Activated CD4-positive, alpha-beta T cell treated with anti-CD3 and anti-CD28 coated beads, Interleukin-2, amount 10 ng/mL, durations not matched to agents 24 days and 14 days (primary cell): ENCODE results near the gene ABCA7. TPM values are rescaled to one million over a fixed set of nuclear protein-coding genes. Genes with fewer than 3 reads are reported as not detected.

Experiments used
- DNase-seq: peaks from one replicate; pipeline ENCODE4 v3.0.0; 2022
- H3K27ac Mint-ChIP-seq: one replicate; pipeline ENCODE4 v1.8.0; 2022; ENCODE audit warnings: mild to moderate bottlenecking, mixed read lengths
- H3K27me3 Mint-ChIP-seq: one replicate; pipeline ENCODE4 v1.8.0; 2022; ENCODE audit warnings: mixed read lengths
- H3K36me3 Mint-ChIP-seq: one replicate; pipeline ENCODE4 v1.8.0; 2022; ENCODE audit warnings: low read depth, mild to moderate bottlenecking, mixed read lengths
- H3K4me1 Mint-ChIP-seq: one replicate; pipeline ENCODE4 v1.8.0; 2021; ENCODE audit warnings: mixed read lengths
- H3K4me3 Mint-ChIP-seq: one replicate; pipeline ENCODE4 v1.8.0; 2022; ENCODE audit warnings: mild to moderate bottlenecking, moderate library complexity, mixed read lengths
- H3K9me3 Mint-ChIP-seq: one replicate; pipeline ENCODE4 v1.8.0; 2021; ENCODE audit warnings: mixed read lengths
- intact Hi-C: fragments of 100-400 bp; cut with micrococcal nuclease; formaldehyde crosslinking; loops from one replicate; pipeline ENCODE4 v1.15.1; 2023
- total RNA-seq: library from RNA; stranded (reverse); gene quantifications from 2 replicates; pipeline ENCODE4 v1.2.3, GENCODE V29; 2022

Gene ABCA7
- total RNA-seq, 1 donor from 2014 or later, result 15.8 TPM

DNA sequence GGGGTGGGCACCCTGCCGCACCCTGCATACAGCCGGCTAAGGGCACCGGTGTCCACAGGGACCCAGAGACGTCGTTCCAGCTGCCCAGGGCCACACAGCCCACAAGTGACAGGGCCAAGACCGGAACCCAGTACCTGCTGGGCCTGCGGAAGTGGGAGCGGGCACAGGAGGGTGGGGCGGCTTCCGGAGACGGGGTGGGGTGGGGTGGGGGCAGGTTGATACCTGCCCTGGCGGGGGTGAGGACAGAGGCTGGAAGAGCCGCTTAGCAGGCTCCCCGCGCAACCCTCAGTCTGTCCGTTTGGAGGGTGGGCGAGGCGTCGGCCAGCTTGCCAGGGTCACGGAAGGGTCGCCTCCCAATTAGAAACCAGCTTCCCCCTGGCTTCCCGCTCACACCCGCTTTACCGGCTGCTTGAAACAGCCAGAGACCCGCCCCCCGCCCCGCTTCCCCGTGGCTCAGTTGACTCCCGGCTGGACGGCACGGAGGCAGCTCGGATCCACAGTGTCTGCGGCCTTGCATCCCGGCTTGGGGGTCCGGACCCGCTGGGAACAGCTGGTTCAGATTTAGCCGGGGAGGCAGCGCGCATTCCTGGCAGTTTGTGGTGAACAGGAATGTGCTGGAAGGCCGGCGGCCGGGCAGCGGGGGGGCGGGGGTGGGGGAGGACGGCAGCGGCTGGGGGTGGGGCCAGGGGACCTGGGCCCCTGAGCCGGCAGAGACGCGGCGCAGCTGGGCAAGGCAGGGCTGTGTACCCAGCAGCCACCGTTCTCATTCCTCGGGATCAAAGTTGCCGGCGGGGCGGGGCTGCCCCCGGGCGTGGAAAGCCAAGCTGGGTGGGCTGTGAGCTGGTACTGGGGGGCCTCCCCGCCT lies 11.6 kb upstream of the ABCA7 start:
- Mint-ChIP-seq H3K9me3 (no peaks in the 10 kb centered on the region), H3K36me3 (peaks cover 31% of the 10 kb centered on the region), H3K4me1 (peaks cover 26% of the 10 kb centered on the region), H3K27me3 (no peaks in the 10 kb centered on the region), H3K4me3 (peak overlapping the region; percentile 94), H3K27ac (peak overlapping the region; percentile 70)
- DNase-seq, result peak; percentile 88
- intact Hi-C loops, result loop anchor here (5.0 kb wide), 1 partner anchor 164 kb away; no protein-coding TSS in a partner anchor

DNA sequence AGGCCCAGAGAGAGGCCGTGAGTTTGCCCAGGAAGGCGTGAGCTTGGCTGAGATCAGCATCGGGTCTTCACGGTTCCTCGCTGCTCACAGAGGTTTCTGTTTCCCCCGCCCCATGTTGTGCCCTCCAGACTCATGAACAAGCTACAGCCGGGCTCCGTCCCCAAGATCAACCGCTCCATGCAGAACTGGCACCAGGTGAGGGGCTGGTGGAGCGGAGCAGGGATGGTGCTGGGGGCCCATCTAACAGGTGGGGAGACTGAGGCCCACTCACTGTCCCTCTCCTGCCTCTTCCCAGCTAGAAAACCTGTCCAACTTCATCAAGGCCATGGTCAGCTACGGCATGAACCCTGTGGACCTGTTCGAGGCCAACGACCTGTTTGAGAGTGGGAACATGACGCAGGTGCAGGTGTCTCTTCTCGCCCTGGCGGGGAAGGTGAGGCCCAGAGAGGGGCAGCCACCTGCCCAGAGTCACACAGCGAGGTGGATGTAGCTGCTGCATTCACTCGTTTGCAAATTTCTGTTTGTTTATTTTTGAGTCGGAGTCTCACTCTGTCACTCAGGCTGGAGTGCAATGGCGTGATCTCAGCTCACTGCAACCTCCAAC lies 7.5 kb upstream of the ABCA7 start:
- no peak for DNase-seq
- H3K27ac Mint-ChIP-seq, result peak overlapping the region; percentile 15
- intact Hi-C loops, result no loop called here
- peaks cover 51% of the 10 kb centered on the region for H3K36me3 Mint-ChIP-seq
- no peaks in the 10 kb centered on the region for H3K27me3 Mint-ChIP-seq
- peaks cover 30% of the 10 kb centered on the region for H3K4me1 Mint-ChIP-seq
- no peak overlapping the region for H3K4me3 Mint-ChIP-seq
- no peaks in the 10 kb centered on the region for H3K9me3 Mint-ChIP-seq

DNA sequence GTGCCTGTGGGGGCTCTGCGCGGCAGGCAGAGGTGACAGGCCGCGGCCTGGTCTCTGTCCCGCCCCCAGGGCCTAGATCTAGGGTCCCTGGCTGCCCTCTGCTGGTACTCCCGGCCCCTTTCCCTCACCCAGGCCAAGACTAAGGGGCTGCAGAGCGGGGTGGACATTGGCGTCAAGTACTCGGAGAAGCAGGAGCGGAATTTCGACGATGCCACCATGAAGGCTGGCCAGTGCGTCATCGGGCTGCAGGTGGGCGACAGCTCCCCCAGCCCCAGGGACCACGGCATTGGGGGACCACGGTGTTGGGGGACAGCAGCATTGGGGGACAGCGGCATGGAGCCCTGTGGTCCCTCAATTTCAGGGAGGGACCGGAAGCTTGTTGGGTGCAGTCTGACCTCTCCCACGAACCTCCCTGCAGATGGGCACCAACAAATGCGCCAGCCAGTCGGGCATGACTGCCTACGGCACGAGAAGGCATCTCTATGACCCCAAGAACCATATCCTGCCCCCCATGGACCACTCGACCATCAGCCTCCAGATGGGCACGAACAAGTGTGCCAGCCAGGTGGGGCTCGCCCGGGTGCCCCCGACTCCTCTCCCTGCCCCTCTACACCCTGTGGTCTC lies 3.8 kb upstream of the ABCA7 start:
- peaks cover 47% of the 10 kb centered on the region for H3K36me3 Mint-ChIP-seq
- DNase-seq, result no peak
- H3K27me3 Mint-ChIP-seq, result no peaks in the 10 kb centered on the region
- peaks cover 52% of the 10 kb centered on the region for H3K4me1 Mint-ChIP-seq
- intact Hi-C loops, result no loop called here
- H3K27ac Mint-ChIP-seq, result no peak overlapping the region
- no peak overlapping the region for H3K4me3 Mint-ChIP-seq
- no peaks in the 10 kb centered on the region for H3K9me3 Mint-ChIP-seq

DNA sequence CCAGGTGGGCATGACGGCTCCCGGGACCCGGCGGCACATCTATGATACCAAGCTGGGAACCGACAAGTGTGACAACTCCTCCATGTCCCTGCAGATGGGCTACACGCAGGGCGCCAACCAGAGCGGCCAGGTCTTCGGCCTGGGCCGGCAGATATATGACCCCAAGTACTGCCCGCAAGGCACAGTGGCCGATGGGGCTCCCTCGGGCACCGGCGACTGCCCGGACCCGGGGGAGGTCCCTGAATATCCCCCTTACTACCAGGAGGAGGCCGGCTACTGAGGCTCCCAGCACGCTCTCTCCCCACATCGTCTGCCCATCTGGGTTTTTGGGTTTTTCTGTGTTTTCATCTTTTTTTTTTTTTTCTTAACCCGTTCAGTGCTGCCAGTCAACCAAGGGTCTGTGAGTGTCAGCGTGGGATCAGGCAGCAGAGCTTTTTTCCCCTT lies 2.3 kb upstream of the ABCA7 start:
- no peak for DNase-seq
- no peaks in the 10 kb centered on the region for H3K9me3 Mint-ChIP-seq
- intact Hi-C loops, result no loop called here
- H3K4me3 Mint-ChIP-seq, result peak overlapping the region; percentile 98
- peaks cover 38% of the 10 kb centered on the region for H3K36me3 Mint-ChIP-seq
- no peaks in the 10 kb centered on the region for H3K27me3 Mint-ChIP-seq
- H3K4me1 Mint-ChIP-seq, result peaks cover 50% of the 10 kb centered on the region
- H3K27ac Mint-ChIP-seq, result peak overlapping the region; percentile 83

DNA sequence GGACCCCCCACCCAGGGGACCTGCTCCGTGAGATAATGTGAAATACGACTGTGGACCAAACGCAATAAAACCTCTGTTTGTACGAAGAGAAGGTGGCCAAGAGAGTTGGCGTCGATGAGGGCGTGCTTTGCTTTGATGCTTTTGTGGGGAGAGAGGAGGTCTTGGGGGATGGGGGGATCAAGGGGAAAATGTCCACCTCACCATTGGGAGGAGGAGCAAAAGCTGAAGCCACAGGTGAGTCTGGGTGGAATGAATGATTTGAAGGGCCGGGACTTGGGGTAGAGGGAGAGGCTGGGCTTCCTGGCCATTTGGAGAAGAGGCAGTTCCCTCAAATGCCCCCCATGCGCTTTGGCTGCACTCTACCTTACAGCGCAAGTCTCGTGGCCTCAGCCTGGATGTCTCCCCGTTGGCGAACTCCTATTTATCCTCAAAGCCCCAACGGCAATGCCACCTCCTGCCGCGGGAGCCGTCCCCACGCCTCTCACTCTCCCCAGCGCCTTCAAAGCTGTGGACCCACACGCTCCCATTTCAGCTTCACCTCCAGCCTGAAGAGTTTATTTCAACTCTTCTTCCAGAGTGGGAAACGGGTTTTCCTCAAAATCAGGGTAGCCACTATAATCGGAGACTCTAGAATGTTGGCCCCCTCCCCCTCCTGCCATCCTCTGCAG lies 795 bp upstream of the ABCA7 start:
- Mint-ChIP-seq H3K27ac (peak overlapping the region; percentile 86), H3K36me3 (peaks cover 29% of the 10 kb centered on the region), H3K9me3 (no peaks in the 10 kb centered on the region), H3K27me3 (no peaks in the 10 kb centered on the region), H3K4me1 (peaks cover 44% of the 10 kb centered on the region), H3K4me3 (peak overlapping the region; percentile 98)
- DNase-seq, result peak; percentile 71
- intact Hi-C loops, result no loop called here

DNA sequence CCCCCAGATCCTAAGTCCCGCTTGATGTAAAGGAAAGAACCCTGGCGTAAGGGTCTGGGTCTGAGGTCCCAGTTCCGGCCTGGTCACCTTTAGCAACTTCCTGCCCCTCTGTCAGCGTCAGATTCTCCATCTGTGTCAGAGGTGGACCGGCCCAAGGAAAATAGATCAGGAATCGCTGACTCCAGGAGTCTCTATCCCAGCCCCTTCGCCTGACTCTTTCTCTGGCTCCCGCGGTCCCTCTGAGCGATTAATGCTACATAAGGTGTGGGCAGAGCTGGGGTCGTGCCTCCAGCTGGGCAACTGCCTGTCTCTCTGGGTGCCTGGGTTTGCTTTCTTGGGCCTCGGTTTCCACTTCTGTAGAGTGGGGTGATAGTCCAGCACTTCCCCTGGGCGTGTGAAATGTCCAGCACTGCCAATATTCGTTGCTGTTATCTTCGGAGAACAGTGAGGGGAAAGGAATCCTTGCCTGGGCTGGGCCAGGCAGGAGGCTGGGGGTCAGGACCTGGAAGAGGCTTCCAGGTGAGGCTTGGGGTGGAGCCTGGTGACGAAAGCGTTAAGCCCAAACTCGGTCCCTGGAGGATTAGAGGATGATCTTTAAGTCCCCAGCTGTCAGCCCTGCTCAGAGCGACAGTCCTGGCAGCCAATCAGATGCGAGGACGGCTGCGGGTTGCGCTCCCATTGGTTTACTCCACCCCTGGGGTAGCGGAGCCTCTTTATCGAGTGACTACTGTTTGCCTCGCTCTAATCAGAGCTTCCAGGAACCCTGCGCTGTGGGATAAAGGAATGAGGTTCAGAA lies 767 bp downstream of the ABCA7 start:
- Mint-ChIP-seq H3K36me3 (peaks cover 26% of the 10 kb centered on the region), H3K27ac (peak overlapping the region; percentile 86), H3K27me3 (no peaks in the 10 kb centered on the region), H3K4me1 (peaks cover 41% of the 10 kb centered on the region), H3K9me3 (no peaks in the 10 kb centered on the region), H3K4me3 (peak overlapping the region; percentile 98)
- peak; percentile 97 for DNase-seq
- intact Hi-C loops, result loop anchor here (2.0 kb wide), 3 partner anchors 20 to 36 kb away; partner anchors contain the start of genes ARHGAP45, RNU6-2 and TMEM259

DNA sequence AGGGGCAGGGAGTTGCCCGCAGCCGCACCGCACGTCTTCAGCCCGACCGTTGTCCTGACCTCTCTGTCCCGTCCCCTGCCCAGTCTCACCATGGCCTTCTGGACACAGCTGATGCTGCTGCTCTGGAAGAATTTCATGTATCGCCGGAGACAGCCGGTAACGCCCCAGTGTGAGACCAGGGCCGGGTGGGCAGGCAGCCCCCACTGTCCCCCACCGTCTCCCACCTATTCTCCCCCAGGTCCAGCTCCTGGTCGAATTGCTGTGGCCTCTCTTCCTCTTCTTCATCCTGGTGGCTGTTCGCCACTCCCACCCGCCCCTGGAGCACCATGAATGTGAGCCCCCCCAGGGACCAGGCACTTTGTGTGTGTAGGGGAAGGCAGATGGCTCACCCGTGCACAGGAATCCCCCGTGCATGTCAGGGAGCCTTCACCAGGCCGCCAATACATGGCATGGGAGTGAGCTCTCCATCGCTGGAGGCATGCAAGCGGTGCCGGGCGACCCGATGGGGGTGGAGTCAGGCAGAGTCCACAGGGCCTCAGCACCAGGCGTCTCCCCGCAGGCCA lies 1.4 kb downstream of the ABCA7 start:
- no peak for DNase-seq
- no peaks in the 10 kb centered on the region for H3K9me3 Mint-ChIP-seq
- no peaks in the 10 kb centered on the region for H3K27me3 Mint-ChIP-seq
- H3K4me3 Mint-ChIP-seq, result peak overlapping the region; percentile 98
- H3K4me1 Mint-ChIP-seq, result peaks cover 38% of the 10 kb centered on the region
- peaks cover 20% of the 10 kb centered on the region for H3K36me3 Mint-ChIP-seq
- H3K27ac Mint-ChIP-seq, result no peak overlapping the region
- intact Hi-C loops, result loop anchor here (2.0 kb wide), 3 partner anchors 21 to 35 kb away; partner anchors contain the start of genes ARHGAP45, RNU6-2 and TMEM259

DNA sequence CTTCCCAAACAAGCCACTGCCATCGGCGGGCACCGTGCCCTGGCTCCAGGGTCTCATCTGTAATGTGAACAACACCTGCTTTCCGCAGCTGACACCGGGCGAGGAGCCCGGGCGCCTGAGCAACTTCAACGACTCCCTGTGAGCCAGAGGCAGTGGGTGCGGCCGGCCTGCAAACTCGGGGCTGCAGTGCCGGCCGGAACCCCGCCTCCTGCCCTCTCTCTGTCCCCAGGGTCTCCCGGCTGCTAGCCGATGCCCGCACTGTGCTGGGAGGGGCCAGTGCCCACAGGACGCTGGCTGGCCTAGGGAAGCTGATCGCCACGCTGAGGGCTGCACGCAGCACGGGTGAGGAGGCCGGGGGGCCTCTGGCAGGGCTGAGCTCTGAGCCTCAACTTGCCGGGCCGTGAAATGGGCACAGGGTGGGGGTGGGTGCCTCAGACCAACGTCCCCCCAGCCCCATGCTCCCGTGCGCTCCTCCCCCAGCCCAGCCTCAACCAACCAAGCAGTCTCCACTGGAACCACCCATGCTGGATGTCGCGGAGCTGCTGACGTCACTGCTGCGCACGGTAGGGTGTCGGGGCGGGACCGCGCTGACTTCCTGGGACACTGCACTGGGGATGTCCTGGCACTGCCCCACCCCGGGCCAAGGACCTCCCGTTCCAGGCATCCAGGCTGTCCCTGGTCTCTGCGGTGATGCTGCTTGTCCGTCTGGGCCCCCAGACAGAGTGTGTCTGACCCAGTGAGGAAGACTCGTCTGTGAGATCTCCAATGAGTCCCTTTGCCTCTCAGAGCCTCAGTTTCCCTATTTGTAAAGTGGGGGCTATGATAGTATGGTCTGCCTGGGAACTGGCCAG lies 2.2 kb downstream of the ABCA7 start:
- no peaks in the 10 kb centered on the region for H3K27me3 Mint-ChIP-seq
- intact Hi-C loops, result loop anchor here (2.0 kb wide), 3 partner anchors 21 to 35 kb away; partner anchors contain the start of genes ARHGAP45, RNU6-2 and TMEM259
- no peak overlapping the region for H3K27ac Mint-ChIP-seq
- H3K9me3 Mint-ChIP-seq, result no peaks in the 10 kb centered on the region
- H3K36me3 Mint-ChIP-seq, result peaks cover 14% of the 10 kb centered on the region
- peaks cover 36% of the 10 kb centered on the region for H3K4me1 Mint-ChIP-seq
- no peak for DNase-seq
- H3K4me3 Mint-ChIP-seq, result peak overlapping the region; percentile 20

DNA sequence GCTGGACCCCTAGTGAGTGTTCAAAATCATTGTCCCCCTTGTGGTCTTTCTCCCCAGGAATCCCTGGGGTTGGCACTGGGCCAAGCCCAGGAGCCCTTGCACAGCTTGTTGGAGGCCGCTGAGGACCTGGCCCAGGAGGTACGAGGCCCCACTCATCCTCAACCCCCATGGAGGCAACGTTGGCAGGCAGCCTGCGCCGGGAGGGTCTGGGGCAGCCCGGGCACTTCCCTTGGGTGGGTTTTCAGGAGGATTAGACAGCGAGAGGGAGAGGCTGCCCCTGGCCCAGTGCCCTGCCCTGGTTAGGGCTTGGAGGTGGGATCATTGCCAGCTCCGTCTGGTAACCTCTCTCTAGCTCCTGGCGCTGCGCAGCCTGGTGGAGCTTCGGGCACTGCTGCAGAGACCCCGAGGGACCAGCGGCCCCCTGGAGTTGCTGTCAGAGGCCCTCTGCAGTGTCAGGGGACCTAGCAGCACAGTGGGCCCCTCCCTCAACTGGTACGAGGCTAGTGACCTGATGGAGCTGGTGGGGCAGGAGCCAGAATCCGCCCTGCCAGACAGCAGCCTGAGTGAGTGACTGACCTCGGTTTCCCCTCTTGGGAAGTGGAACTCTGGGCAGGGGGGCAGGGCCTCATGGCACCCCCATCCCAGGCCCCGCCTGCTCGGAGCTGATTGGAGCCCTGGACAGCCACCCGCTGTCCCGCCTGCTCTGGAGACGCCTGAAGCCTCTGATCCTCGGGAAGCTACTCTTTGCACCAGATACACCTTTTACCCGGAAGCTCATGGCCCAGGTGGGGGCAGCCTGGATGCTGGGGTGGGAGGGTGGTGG lies 3.0 kb downstream of the ABCA7 start:
- Mint-ChIP-seq H3K9me3 (no peaks in the 10 kb centered on the region), H3K27ac (no peak overlapping the region), H3K4me1 (peaks cover 30% of the 10 kb centered on the region), H3K36me3 (peaks cover 9% of the 10 kb centered on the region), H3K27me3 (no peaks in the 10 kb centered on the region), H3K4me3 (peak overlapping the region; percentile 20)
- no peak for DNase-seq
- intact Hi-C loops, result no loop called here

DNA sequence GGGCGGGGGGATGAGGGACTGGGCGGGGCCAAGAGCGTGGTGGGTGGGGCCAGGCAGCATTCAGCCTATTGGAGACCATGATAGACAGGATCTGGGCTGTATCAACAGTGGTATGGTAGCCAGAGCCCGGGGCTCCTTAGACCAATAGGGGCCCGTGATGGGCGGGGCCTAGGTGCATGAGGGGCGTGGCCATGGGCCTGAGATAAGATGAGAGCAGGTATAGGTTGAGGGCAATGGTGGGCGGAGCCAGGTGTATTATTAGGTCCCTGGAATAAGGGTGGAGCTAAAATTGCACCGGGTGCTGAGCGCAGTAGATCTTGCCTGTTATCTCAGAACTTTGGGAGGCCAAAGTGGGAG lies 5.3 kb downstream of the ABCA7 start:
- H3K4me3 Mint-ChIP-seq, result no peak overlapping the region
- H3K27ac Mint-ChIP-seq, result no peak overlapping the region
- peaks cover 3% of the 10 kb centered on the region for H3K36me3 Mint-ChIP-seq
- H3K27me3 Mint-ChIP-seq, result no peaks in the 10 kb centered on the region
- intact Hi-C loops, result no loop called here
- H3K4me1 Mint-ChIP-seq, result peaks cover 9% of the 10 kb centered on the region
- peak; percentile 92 for DNase-seq
- no peaks in the 10 kb centered on the region for H3K9me3 Mint-ChIP-seq

DNA sequence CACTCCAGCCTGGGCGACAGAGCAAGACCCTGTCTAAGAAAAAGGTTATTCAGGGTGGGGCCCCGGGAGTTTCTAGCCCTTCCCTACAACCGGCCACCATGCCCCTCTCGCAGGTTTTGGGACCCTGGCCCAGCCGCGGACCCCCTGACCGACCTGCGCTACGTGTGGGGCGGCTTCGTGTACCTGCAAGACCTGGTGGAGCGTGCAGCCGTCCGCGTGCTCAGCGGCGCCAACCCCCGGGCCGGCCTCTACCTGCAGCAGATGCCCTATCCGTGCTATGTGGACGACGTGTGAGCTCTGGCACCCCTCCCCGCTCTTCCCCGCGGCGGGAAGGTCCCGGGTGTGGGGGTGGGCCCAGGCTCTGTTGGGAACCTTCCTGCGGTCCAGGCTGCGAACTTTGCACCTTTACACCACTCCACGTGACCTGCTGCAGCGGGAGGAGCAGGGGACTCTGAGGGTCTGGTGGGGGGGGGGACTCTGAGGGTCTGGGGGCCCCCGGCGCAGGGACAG lies 6.3 kb downstream of the ABCA7 start:
- Mint-ChIP-seq H3K27ac (no peak overlapping the region), H3K4me1 (peaks cover 1% of the 10 kb centered on the region), H3K27me3 (no peaks in the 10 kb centered on the region), H3K9me3 (no peaks in the 10 kb centered on the region), H3K4me3 (no peak overlapping the region), H3K36me3 (peaks cover 3% of the 10 kb centered on the region)
- DNase-seq, result no peak
- intact Hi-C loops, result no loop called here
